Heart right ventricle (tissue), 16 donors: Measurements from ENCODE around the gene KRTAP12-3. TPM values are rescaled to one million over a fixed set of nuclear protein-coding genes. Genes with fewer than 3 reads are reported as not detected.

Source experiments
- ATAC-seq, 8 donors: fragments of 200-7000 bp; cut with Tn5 transposase; one replicate each; pipeline ENCODE4 v1.9.1; 2020; ENCODE audit warnings: mild to moderate bottlenecking in 8 of 8, moderate library complexity in 8 of 8, moderate number of reproducible peaks in 1 of 8
- DNase-seq, 2 donors: peaks; one replicate each; pipeline ENCODE4 v3.0.0-alpha.2; 2020
- H3K27ac ChIP-seq, 10 donors: fragments of 200-600 bp; sonication (generic) in 2 of 10; one replicate each; pipeline versions ENCODE4 v1.5.0 to v1.8.0; 2020 to 2022; ENCODE audit warnings: mild to moderate bottlenecking in 3 of 10
- H3K27me3 ChIP-seq, 7 donors: fragments of 200-600 bp; one replicate each; pipeline ENCODE4 v1.8.0; 2021 to 2022; ENCODE audit warnings: mild to moderate bottlenecking in 2 of 7
- H3K36me3 ChIP-seq, 9 donors: fragments of 200-600 bp; sonication (generic) in 1 of 9; one replicate each; pipeline versions ENCODE4 v1.5.0 to v1.8.0; 2020 to 2022; ENCODE audit warnings: mild to moderate bottlenecking in 2 of 9
- H3K4me1 ChIP-seq, 9 donors: fragments of 200-600 bp; sonication (generic) in 1 of 9; one replicate each; pipeline versions ENCODE4 v1.5.0 to v1.8.0; 2020 to 2022; ENCODE audit warnings: mild to moderate bottlenecking in 4 of 9
- H3K4me3 ChIP-seq, 10 donors: fragments of 200-600 bp; sonication (generic) in 2 of 10; one replicate each; pipeline versions ENCODE4 v1.5.0 to v1.8.0; 2020 to 2022; ENCODE audit warnings: mild to moderate bottlenecking in 7 of 10, moderate library complexity in 2 of 10
- H3K9me3 ChIP-seq, 11 donors: fragments of 200-600 bp in 10 of 11; sonication (generic) in 2 of 11; one replicate each; pipeline versions ENCODE4 v1.5.0 to v1.8.0; 2013 to 2022; ENCODE audit warnings: mild to moderate bottlenecking in 2 of 11, control low read depth in 1 of 11, moderate library complexity in 1 of 11
- CTCF ChIP-seq, 9 donors: fragments of 200-600 bp; sonication (generic) in 2 of 9; IDR thresholded peaks; one replicate each; pipeline versions ENCODE4 v1.5.0 to v1.8.0; 2021 to 2022; ENCODE audit warnings: antibody characterized with exemption in 9 of 9, mild to moderate bottlenecking in 5 of 9, moderate library complexity in 1 of 9
- whole genome bisulfite sequencing, 2 donors: extraction: QIAGEN DNeasy Blood & Tissue Kit; methylation state at CpG; one replicate each; pipeline ENCODE4 v1.1.7; 2013; ENCODE audit warnings: inconsistent platforms in 1 of 2; 5-methylcytosine and 5-hydroxymethylcytosine counted together
- intact Hi-C, 10 donors: fragments of 100-400 bp; cut with DNase I; formaldehyde crosslinking; loops; one replicate each; pipeline versions ENCODE4 v1.11.1 to v1.14.2; 2022
- polyA plus RNA-seq, 2 donors: library from polyadenylated mRNA; stranded (reverse); fragments of 200-250 nt; gene quantifications; one replicate each; pipeline ENCODE4 v1.2.3, GENCODE V29; 2013
- total RNA-seq, 10 donors: library from RNA; stranded (reverse); fragmentation: NEBNext Ultra II Directional in 3 of 10; extraction: Animal tissue kit (Norgen Biotek cat#: 25700) in 3 of 10; gene quantifications; one replicate each; pipeline versions ENCODE4 v1.2.1 to v1.2.4, GENCODE V29; 2021 to 2023
- donor health status: Arrhythmogenic right ventricular cardiomyopathy.
- donor health status: ischemic (EF 13 %, LVEDD 7.1; RV severe dilation, severe dysfunction).
- donor health status: healthy with polysubstance abuse.
- donor health status: DM: no; HTN: yes; CAD: no.
- donor health status: DM: no; HTN: no; CAD: no.
- donor health status: ischemic (EF 25% LVEDD 6.9; RV normal size, moderate dysfunction).
- donor health status: ischemic (EF 25% LVEDD 5.7; RV mildly dilated, moderate dysfunction).
- donor health status: healthy.
- donor health status: DM: yes; HTN: yes; CAD: no.
- donor health status: Ischemic cardiomyopathy.
- donor health status: ischemic (EF 35%, LVEDD 5.7; RV mildly dilated, moderate dysfunction).
- donor health status: nonischemic (EF 11% LVEDD 7.7; RV severe dilation, severe dysfunction).
- donor health status: DM: yes; HTN: yes; CAD: no.
- donor health status: PGD.
- donor health status: ischemic (EF 29% LVEDD 5.4; RV normal size, mild dysfunction).
- donor health status: nonischemic (EF 23%, LVEDD 6.1; RV moderate dilation, normal function).

The KRTAP12-3 gene
- total and polyA plus RNA-seq, 12 donors, result not detected

- no peaks in the 10 kb centered on the region for H3K36me3 ChIP-seq
- no peaks in the 10 kb centered on the region for H3K9me3 ChIP-seq
- no peak for TF ChIP-seq CTCF (IDR thresholded peaks at IDR 0.05)
- WGBS, 2 donors, result 1 to 4% methylated on average over 43 to 46 of the region's 46 CpGs
- H3K4me3 ChIP-seq, result no peak overlapping the region
- H3K27me3 ChIP-seq, result peaks cover 0 to 96% (median 91%) of the 10 kb centered on the region in 7 donors
- no peak for ATAC-seq
- intact Hi-C loops, result no loop called here
- DNase-seq, result no peak
- no peak overlapping the region for H3K27ac ChIP-seq
- peaks cover 0 to 39% (median 17%) of the 10 kb centered on the region in 9 donors for H3K4me1 ChIP-seq
Measured at GRCh38 chr21:44706706-44707581, 49.2 kb downstream of the KRTAP12-3 start.

Other genes starting within 250 kb of the KRTAP12-3 start
- gene LRRC3, start 202.4 kb upstream of the KRTAP12-3 start, total RNA-seq, result 1 to 10 TPM; 1.2 to 3.2 (median 2.1) TPM
- 1 to 10 TPM; 1.2 to 2.3 TPM for gene LRRC3, start 202.4 kb upstream of the KRTAP12-3 start, polyA plus RNA-seq
- not detected for gene KRTAP10-1, start 117.7 kb upstream of the KRTAP12-3 start, total RNA-seq
- gene KRTAP10-1, start 117.7 kb upstream of the KRTAP12-3 start, polyA plus RNA-seq, result not detected
- gene KRTAP10-2, start 106.4 kb upstream of the KRTAP12-3 start, total RNA-seq, result not detected
- not detected for gene KRTAP10-2, start 106.4 kb upstream of the KRTAP12-3 start, polyA plus RNA-seq
- gene KRTAP10-3, start 99.1 kb upstream of the KRTAP12-3 start, total RNA-seq, result not detected
- not detected for gene KRTAP10-3, start 99.1 kb upstream of the KRTAP12-3 start, polyA plus RNA-seq
- not detected for gene KRTAP10-4, start 84.2 kb upstream of the KRTAP12-3 start, total RNA-seq
- not detected for gene KRTAP10-4, start 84.2 kb upstream of the KRTAP12-3 start, polyA plus RNA-seq
- gene KRTAP10-5, start 77.3 kb upstream of the KRTAP12-3 start, total RNA-seq, result not detected
- not detected for gene KRTAP10-5, start 77.3 kb upstream of the KRTAP12-3 start, polyA plus RNA-seq
- gene KRTAP10-6, start 65.4 kb upstream of the KRTAP12-3 start, total RNA-seq, result not detected
- gene KRTAP10-6, start 65.4 kb upstream of the KRTAP12-3 start, polyA plus RNA-seq, result not detected
- gene KRTAP10-7, start 57.3 kb upstream of the KRTAP12-3 start, total RNA-seq, result not detected
- gene KRTAP10-7, start 57.3 kb upstream of the KRTAP12-3 start, polyA plus RNA-seq, result not detected
- gene KRTAP10-8, start 45.9 kb upstream of the KRTAP12-3 start, total RNA-seq, result not detected
- not detected for gene KRTAP10-8, start 45.9 kb upstream of the KRTAP12-3 start, polyA plus RNA-seq
- not detected for gene KRTAP10-9, start 30.8 kb upstream of the KRTAP12-3 start, total RNA-seq
- gene KRTAP10-9, start 30.8 kb upstream of the KRTAP12-3 start, polyA plus RNA-seq, result not detected
- not detected for gene KRTAP10-10, start 20.6 kb upstream of the KRTAP12-3 start, total RNA-seq
- gene KRTAP10-10, start 20.6 kb upstream of the KRTAP12-3 start, polyA plus RNA-seq, result not detected
- not detected for gene KRTAP10-11, start 11.5 kb upstream of the KRTAP12-3 start, total RNA-seq
- not detected for gene KRTAP10-11, start 11.5 kb upstream of the KRTAP12-3 start, polyA plus RNA-seq
- gene KRTAP12-4, start 3.3 kb upstream of the KRTAP12-3 start, total RNA-seq, result not detected
- gene KRTAP12-4, start 3.3 kb upstream of the KRTAP12-3 start, polyA plus RNA-seq, result not detected
- gene KRTAP12-2, start 9.0 kb downstream of the KRTAP12-3 start, total RNA-seq, result not detected
- not detected for gene KRTAP12-2, start 9.0 kb downstream of the KRTAP12-3 start, polyA plus RNA-seq
- gene KRTAP12-1, start 24.2 kb downstream of the KRTAP12-3 start, total RNA-seq, result not detected
- not detected for gene KRTAP12-1, start 24.2 kb downstream of the KRTAP12-3 start, polyA plus RNA-seq
- gene KRTAP10-12, start 39.2 kb downstream of the KRTAP12-3 start, total RNA-seq, result not detected
- not detected for gene KRTAP10-12, start 39.2 kb downstream of the KRTAP12-3 start, polyA plus RNA-seq
- gene TSPEAR, start 53.6 kb downstream of the KRTAP12-3 start, total RNA-seq, result 1 to 10 TPM in 4 of 10 donors, under 1 TPM in 3, not detected in 3; 0.12 to 2.1 (median 1.0) TPM
- gene TSPEAR, start 53.6 kb downstream of the KRTAP12-3 start, polyA plus RNA-seq, result 1 to 10 TPM in 1 of 2 donors, under 1 TPM in 1; under 0.01 to 3.4 TPM
- 10 to 100 TPM; 58.1 to 89.5 (median 67.0) TPM for gene UBE2G2, start 143.9 kb downstream of the KRTAP12-3 start, total RNA-seq
- gene UBE2G2, start 143.9 kb downstream of the KRTAP12-3 start, polyA plus RNA-seq, result 10 to 100 TPM; 39.6 to 59.3 TPM
- gene SUMO3, start 160.1 kb downstream of the KRTAP12-3 start, total RNA-seq, result 10 to 100 TPM; 56.9 to 80.9 (median 72.6) TPM
- 10 to 100 TPM; 14.9 to 70.0 TPM for gene SUMO3, start 160.1 kb downstream of the KRTAP12-3 start, polyA plus RNA-seq
- 100 to 1,000 TPM; 109 to 188 (median 148) TPM for gene PTTG1IP, start 215.8 kb downstream of the KRTAP12-3 start, total RNA-seq
- gene PTTG1IP, start 215.8 kb downstream of the KRTAP12-3 start, polyA plus RNA-seq, result 100 to 1,000 TPM; 122 to 172 TPM